ENCODE results near the gene TMEM158.

The TMEM158 gene

GRCh38 chr3:45176912-45177311, 49.2 kb downstream of the TMEM158 start:
- DNase-seq (ENCODE audit: low read depth in 2 of 2, low spot score in 1 of 2), result no peak

All from stimulated activated CD8-positive, alpha-beta memory T cell treated with anti-CD3 and anti-CD28 coated beads, Interleukin-4, amount 100 ng/mL, for 1 hour (primary cell).